HepG2 (cell line): ENCODE data around the gene CNNM4. TPM values are rescaled to one million over a fixed set of nuclear protein-coding genes. Genes with fewer than 3 reads are reported as not detected.

Experiments
- CAMTA2 ChIP-seq: sonication (generic); formaldehyde crosslinking; IDR thresholded peaks from 2 replicates; pipeline ENCODE4 v1.4.0; 2020; ENCODE audit warnings: mild to moderate bottlenecking, missing genetic modification reagents, borderline replicate concordance
- CENPX ChIP-seq: sonication (generic); formaldehyde crosslinking; IDR thresholded peaks from 2 replicates; pipeline ENCODE4 v1.9.0; 2021; ENCODE audit warnings: mild to moderate bottlenecking, missing genetic modification reagents, moderate library complexity
- HDAC1 ChIP-seq: sonication (generic); formaldehyde crosslinking; IDR thresholded peaks from 2 replicates; pipeline ENCODE4 v1.5.1; 2020; ENCODE audit warnings: mild to moderate bottlenecking, missing genetic modification reagents
- HNF4A ChIP-seq: sonication (generic); formaldehyde crosslinking; IDR thresholded peaks from 2 replicates; pipeline ENCODE4 v1.4.0; 2020; ENCODE audit warnings: missing genetic modification reagents
- IRF2 ChIP-seq: IDR thresholded peaks from 2 replicates; pipeline ENCODE4 v1.6.1; 2018; ENCODE audit warnings: missing genetic modification reagents, missing compliant biosample characterization
- RELA ChIP-seq: sonication (generic); formaldehyde crosslinking; IDR thresholded peaks from 2 replicates; pipeline ENCODE4 v1.4.0; 2020; ENCODE audit warnings: missing genetic modification reagents
- SP4 ChIP-seq: sonication (generic); formaldehyde crosslinking; IDR thresholded peaks from 2 replicates; pipeline ENCODE4 v1.8.1; 2023; ENCODE audit warnings: mild to moderate bottlenecking, missing genetic modification reagents
- SYNCRIP ChIP-seq: fragments of 200-400 bp; formaldehyde crosslinking; IDR thresholded peaks from 2 replicates; pipeline ENCODE4 v1.6.1; 2018; ENCODE audit warnings: mild to moderate bottlenecking, low read depth, low read length; ENCODE audit not compliant: insufficient read depth
- TMF1 ChIP-seq: sonication (generic); formaldehyde crosslinking; IDR thresholded peaks from 2 replicates; pipeline ENCODE4 v1.8.1; 2022; ENCODE audit warnings: low read depth, missing genetic modification reagents
- ZNF326 ChIP-seq: sonication (generic); formaldehyde crosslinking; IDR thresholded peaks from 2 replicates; pipeline ENCODE4 v1.4.0; 2020; ENCODE audit warnings: missing genetic modification reagents, borderline replicate concordance
- ZNF484 ChIP-seq: sonication (generic); formaldehyde crosslinking; IDR thresholded peaks from 2 replicates; pipeline ENCODE4 v1.5.1; 2020; ENCODE audit warnings: mild to moderate bottlenecking, low read depth, missing genetic modification reagents, borderline replicate concordance
- polyA plus RNA-seq, 8 experiments: library from polyadenylated mRNA; depleted of rRNA in 3 of 8; stranded (reverse) in 7 of 8; unstranded in 1 of 8; fragments of >200 nt; fragmentation: Illumina TruSeq in 4 of 8; extraction: Trizol in 4 of 8; gene quantifications; 2 replicates each; pipeline versions ENCODE4 v1.2.1 to v1.2.3, GENCODE V29; 2011 to 2016; ENCODE audit warnings: low read depth in 4 of 8, missing spikeins in 1 of 8, mixed read lengths in 1 of 8; ENCODE audit not compliant: insufficient read depth in 1 of 8
- total RNA-seq, 5 experiments: library from RNA; depleted of rRNA; stranded (reverse); fragments of >200 nt; fragmentation: Illumina TruSeq; extraction: Trizol; gene quantifications; 2 replicates each; pipeline ENCODE4 v1.2.3, GENCODE V29; 2016; ENCODE audit warnings: low read depth in 1 of 5
- TF ChIP-seq, protein P1 (sequence below), 2 experiments: sonication (generic) in 1 of 2; formaldehyde crosslinking in 1 of 2; IDR thresholded peaks; 2 replicates each; pipeline versions ENCODE4 v1.4.0 to v1.6.1; 2016 to 2020; ENCODE audit warnings: borderline replicate concordance in 1 of 2, low read depth in 1 of 2, mild to moderate bottlenecking in 1 of 2, missing genetic modification reagents in 1 of 2
- TF ChIP-seq, protein P2 (sequence below): sonication (generic); formaldehyde crosslinking; IDR thresholded peaks from one replicate; pipeline ENCODE4 v1.5.1; 2020; ENCODE audit warnings: mild to moderate bottlenecking, missing genetic modification reagents; ENCODE audit errors: not compliant biosample characterization
- TF ChIP-seq, protein P3 (sequence below): sonication (generic); formaldehyde crosslinking; IDR thresholded peaks from 2 replicates; pipeline ENCODE4 v1.5.0; 2020; ENCODE audit warnings: missing genetic modification reagents

CNNM4 gene
- total and polyA plus RNA-seq, 2 of the 13 experiments (the other 11 are each of a cell fraction or from before 2014, with no cell fraction given) = 5.9 to 8.4 TPM

DNA sequence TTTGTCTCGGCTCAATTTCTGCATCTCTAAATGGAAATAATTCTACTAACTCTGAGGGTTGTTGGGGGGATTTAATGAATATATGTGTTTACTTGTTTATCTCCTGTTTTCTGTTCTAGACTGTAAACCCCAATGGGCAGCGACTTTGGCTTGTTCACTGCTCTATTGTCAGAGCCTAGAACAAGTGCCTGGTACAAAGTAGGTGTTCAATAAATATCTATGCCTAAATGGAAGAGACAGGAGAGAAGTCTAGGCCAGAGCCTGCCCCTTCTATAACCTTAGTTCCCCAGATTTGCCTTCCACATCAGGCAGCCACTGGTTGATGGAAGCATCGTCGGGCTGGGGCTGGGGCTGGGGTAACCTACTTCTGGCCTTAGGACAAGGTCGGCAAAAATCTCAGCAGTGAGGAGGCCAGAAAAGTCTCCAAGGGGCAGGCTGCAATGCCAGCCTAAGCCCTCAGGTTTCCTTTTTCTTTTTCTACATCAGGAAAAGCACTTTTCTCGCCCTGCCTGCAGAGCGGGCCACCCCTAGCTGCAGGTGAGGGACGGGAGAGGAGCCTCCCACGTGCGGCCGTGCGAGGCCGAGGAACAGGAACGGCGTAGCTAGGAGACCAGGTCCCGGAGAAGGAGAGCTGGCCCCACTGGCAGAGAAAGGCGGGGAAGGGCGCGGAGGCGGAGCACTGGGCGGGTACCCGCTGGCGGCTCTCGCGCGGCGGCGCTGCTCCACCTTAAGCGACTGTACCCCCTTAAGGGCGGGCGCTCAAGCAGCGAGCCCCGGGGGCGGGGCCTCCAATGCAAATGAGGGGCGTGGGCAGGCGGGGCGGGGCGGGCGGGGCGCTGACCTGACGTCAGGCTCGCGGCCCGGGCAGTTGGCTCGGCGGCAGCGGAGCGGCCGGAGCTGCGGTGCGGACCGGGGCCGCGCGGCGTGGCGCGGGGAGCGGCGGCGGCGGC is at the start of gene CNNM4 (continued):
- TF ChIP-seq, protein P1, sequence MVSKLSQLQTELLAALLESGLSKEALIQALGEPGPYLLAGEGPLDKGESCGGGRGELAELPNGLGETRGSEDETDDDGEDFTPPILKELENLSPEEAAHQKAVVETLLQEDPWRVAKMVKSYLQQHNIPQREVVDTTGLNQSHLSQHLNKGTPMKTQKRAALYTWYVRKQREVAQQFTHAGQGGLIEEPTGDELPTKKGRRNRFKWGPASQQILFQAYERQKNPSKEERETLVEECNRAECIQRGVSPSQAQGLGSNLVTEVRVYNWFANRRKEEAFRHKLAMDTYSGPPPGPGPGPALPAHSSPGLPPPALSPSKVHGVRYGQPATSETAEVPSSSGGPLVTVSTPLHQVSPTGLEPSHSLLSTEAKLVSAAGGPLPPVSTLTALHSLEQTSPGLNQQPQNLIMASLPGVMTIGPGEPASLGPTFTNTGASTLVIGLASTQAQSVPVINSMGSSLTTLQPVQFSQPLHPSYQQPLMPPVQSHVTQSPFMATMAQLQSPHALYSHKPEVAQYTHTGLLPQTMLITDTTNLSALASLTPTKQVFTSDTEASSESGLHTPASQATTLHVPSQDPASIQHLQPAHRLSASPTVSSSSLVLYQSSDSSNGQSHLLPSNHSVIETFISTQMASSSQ (IDR thresholded peaks at IDR 0.05; ENCODE audit: low read depth) = no peak
- TF ChIP-seq, protein P1 (CRISPR knock-in tag; IDR thresholded peaks at IDR 0.05; ENCODE audit: borderline replicate concordance) = no peak
- TF ChIP-seq ZNF484 (no peak), CAMTA2 (CRISPR knock-in tag) (no peak), CENPX (CRISPR knock-in tag) (no peak), SYNCRIP (no peak), HNF4A (CRISPR knock-in tag) (no peak; the same call in 1 of the 2 replicates), HDAC1 (CRISPR knock-in tag) (no peak; the same call in none of the 2 replicates), ZNF326 (CRISPR knock-in tag) (no peak), TMF1 (CRISPR knock-in tag) (no peak; the same call in 1 of the 2 replicates), RELA (CRISPR knock-in tag) (0 out of 2 replicates have a peak, but pooled peaks have one; percentile 52), IRF2 (no peak), SP4 (CRISPR knock-in tag) (peak; percentile 90)
- TF ChIP-seq, protein P2, sequence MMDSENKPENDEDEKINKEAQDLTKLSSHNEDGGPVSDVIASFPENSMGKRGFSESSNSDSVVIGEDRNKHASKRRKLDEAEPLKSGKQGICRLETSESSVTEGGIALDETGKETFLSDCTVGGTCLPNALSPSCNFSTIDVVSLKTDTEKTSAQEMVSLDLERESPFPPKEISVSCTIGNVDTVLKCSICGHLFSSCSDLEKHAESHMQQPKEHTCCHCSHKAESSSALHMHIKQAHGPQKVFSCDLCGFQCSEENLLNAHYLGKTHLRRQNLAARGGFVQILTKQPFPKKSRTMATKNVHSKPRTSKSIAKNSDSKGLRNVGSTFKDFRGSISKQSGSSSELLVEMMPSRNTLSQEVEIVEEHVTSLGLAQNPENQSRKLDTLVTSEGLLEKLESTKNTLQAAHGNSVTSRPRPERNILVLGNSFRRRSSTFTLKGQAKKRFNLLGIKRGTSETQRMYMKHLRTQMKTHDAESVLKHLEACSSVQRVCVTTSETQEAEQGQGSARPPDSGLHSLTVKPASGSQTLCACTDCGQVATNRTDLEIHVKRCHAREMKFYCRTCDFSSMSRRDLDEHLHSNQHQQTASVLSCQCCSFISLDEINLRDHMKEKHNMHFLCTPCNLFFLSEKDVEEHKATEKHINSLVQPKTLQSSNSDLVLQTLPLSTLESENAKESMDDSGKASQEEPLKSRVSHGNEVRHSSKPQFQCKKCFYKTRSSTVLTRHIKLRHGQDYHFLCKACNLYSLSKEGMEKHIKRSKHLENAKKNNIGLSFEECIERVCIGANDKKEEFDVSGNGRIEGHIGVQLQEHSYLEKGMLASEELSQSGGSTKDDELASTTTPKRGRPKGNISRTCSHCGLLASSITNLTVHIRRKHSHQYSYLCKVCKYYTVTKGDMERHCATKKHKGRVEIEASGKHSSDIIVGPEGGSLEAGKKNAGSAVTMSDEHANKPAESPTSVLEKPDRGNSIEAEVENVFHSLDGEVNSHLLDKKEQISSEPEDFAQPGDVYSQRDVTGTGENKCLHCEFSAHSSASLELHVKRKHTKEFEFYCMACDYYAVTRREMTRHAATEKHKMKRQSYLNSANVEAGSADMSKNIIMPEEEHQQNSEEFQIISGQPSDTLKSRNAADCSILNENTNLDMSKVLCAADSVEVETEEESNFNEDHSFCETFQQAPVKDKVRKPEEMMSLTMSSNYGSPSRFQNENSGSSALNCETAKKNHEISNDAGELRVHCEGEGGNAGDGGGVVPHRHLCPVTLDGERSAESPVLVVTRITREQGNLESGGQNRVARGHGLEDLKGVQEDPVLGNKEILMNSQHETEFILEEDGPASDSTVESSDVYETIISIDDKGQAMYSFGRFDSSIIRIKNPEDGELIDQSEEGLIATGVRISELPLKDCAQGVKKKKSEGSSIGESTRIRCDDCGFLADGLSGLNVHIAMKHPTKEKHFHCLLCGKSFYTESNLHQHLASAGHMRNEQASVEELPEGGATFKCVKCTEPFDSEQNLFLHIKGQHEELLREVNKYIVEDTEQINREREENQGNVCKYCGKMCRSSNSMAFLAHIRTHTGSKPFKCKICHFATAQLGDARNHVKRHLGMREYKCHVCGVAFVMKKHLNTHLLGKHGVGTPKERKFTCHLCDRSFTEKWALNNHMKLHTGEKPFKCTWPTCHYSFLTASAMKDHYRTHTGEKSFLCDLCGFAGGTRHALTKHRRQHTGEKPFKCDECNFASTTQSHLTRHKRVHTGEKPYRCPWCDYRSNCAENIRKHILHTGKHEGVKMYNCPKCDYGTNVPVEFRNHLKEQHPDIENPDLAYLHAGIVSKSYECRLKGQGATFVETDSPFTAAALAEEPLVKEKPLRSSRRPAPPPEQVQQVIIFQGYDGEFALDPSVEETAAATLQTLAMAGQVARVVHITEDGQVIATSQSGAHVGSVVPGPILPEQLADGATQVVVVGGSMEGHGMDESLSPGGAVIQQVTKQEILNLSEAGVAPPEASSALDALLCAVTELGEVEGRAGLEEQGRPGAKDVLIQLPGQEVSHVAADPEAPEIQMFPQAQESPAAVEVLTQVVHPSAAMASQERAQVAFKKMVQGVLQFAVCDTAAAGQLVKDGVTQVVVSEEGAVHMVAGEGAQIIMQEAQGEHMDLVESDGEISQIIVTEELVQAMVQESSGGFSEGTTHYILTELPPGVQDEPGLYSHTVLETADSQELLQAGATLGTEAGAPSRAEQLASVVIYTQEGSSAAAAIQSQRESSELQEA (CRISPR knock-in tag) = no peak
- TF ChIP-seq, protein P3, sequence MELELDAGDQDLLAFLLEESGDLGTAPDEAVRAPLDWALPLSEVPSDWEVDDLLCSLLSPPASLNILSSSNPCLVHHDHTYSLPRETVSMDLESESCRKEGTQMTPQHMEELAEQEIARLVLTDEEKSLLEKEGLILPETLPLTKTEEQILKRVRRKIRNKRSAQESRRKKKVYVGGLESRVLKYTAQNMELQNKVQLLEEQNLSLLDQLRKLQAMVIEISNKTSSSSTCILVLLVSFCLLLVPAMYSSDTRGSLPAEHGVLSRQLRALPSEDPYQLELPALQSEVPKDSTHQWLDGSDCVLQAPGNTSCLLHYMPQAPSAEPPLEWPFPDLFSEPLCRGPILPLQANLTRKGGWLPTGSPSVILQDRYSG (CRISPR knock-in tag) = no peak
